HG03457 (cell line): ENCODE measurements around the gene HBE1.
A peak's percentile ranks its signal among the peaks of the same experiment; 100 is the strongest.
"Not testable (repeated sequence)": the region's sequence is repeated elsewhere in the genome, so short reads cannot be mapped to it uniquely, and the experiment has no call there.

ENCODE experiments used
- ATAC-seq: cut with Tn5 transposase; IDR thresholded peaks from one replicate; pipeline ENCODE4 v1.9.1; 2021; ENCODE audit warnings: moderate number of reproducible peaks; ENCODE audit not compliant: unreplicated experiment

Gene HBE1

GRCh38 chr11:5269715-5270147, at the start of gene HBE1:
TSS of gene HBE1 (minus strand) at chr11:5269945. CDS start at chr11:5269890, 55 bp downstream.
- no peak for ATAC-seq

- no peak for ATAC-seq
These were observed 47.5 kb upstream of the HBE1 start for GRCh38 chr11:5317292-5317691.

GRCh38 chr11:5313326-5314023, 43.7 kb upstream of the HBE1 start:
- not testable (repeated sequence) for ATAC-seq

GRCh38 chr11:5310423-5310822, 40.7 kb upstream of the HBE1 start:
- no peak for ATAC-seq

GRCh38 chr11:5307256-5308019, 37.7 kb upstream of the HBE1 start:
- ATAC-seq, result no peak

DNA sequence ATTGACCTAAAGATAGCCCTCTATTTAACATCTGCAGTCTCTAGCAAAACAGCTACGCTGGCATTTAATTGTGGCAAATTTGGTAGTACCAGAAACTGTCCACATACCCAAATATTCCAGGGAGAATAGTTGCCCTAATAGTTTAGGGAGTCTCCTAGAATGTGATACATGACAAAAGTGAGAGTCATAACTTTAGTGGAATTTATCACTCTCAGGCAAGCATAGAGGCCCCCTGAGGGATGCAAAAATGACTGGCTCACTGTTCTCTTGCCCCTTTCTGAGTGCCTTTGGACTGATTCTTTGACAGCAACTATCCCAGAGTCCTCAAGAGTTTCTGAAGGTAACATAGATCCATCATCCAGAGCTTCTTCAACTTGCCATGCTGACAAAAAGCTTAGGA, 34.3 kb upstream of the HBE1 start:
- ATAC-seq, result no peak

DNA sequence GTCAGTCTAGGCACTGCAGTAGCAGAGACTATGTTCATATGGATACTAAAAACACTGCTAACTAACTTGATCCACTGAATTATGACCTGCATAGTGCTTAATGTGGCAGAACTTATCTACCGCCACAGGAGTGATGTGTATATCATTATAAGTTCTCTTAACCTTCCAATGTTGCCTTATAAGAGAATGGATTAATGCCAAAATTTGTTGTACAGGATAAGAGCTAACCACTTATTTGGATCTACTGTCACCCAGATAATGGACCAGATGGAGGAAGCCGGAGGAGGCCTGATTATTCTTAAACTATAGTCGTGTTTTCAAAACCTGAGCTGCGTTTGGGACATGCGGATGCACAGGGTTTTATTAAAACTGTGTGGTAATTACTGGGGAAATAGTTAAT, 33.9 kb upstream of the HBE1 start:
- no peak for ATAC-seq

GRCh38 chr11:5301846-5302245, 32.1 kb upstream of the HBE1 start, which contains the start of gene OR51B4:
TSS of gene OR51B4 (minus strand) at chr11:5301946. CDS start at chr11:5301946, 0 bp downstream.
- ATAC-seq, result no peak

- no peak for ATAC-seq
These were observed 30.5 kb upstream of the HBE1 start for GRCh38 chr11:5300251-5300650.

GRCh38 chr11:5298451-5298850, 28.7 kb upstream of the HBE1 start:
- no peak for ATAC-seq

DNA sequence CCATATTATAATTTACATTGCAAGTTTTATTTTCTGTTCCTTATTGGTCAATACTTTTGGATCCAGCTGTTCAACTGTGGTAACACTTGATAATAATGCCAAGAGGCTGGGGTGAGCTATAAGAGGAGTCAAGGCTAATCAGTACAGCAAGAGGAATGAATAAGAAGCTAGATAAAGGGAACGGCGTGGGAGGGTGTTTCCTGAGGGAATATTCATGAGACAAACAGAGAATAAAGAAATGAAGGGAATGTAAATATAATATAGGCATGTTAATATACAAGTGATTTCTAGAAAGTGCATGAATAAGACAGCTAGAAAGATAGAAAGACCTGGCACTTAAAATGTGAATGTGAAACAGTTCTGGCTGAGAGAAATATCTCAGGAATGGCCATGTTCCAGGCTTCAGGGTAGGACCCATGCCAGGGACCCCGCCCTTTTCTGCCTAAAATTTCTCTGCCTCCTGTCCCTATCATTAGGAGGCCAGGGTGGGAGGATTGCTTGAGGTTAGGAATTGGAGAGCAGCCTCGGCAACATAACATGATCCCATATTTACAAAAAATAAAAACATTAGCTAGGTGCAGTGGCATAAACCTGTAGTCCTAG, 28.1 kb upstream of the HBE1 start:
- ATAC-seq, result no peak

DNA sequence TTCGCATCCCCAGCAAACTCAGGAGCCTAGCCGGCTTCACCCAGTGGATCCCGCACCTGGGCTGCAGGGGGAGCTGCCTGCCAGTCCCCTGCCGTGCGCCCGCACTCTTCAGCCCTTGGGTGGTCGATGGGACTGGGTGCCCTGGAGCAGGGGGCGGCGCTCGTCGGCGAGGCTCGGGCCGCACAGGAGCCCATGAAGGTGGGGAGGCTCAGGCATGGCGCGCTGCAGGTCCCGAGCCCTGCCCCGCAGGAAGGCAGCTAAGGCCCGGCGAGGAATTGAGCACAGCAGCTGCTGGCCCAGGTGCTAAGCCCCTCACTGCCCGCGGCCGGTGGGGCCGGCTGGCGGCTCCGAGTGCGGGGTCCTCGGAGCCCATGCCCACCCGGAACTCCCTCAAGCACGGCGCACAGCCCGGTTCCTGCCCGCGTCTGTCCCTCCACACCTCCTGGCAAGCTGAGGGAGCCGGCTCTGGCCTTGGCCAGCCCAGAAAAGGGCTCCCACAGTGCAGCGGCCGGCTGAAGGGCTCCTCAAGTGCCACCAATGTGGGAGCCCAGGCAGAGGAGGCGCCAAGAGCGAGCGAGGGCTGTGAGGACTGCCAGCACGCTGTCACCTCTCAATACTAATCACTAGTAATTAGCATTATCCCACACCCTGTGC, 24.7 kb upstream of the HBE1 start:
- ATAC-seq, result not testable (repeated sequence)

DNA sequence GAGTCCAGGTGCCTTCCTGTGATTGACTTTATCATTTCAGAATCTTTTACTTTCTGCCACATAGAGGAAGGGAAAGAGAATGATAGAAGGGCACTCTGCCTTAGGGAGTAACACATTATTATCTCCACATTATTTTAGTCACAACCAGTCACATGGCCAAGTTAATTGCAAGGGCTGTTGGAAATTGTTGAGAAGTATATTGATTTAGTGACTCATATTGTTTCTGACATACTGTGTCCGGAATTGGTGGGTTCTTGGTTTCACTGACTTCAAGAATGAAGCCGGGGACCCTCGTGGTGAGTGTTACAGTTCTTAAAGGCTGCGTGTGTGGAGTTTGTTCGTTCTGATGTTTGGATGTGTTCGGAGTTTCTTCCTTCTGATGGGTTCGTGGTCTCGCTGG, 23.3 kb upstream of the HBE1 start:
- ATAC-seq, result no peak

GRCh38 chr11:5291207-5291838, 21.6 kb upstream of the HBE1 start:
- peak; percentile 76 for ATAC-seq

- ATAC-seq, result no peak
These were observed 20.4 kb upstream of the HBE1 start for GRCh38 chr11:5290106-5290505.

GRCh38 chr11:5289696-5290095, 20.0 kb upstream of the HBE1 start:
- no peak for ATAC-seq

DNA sequence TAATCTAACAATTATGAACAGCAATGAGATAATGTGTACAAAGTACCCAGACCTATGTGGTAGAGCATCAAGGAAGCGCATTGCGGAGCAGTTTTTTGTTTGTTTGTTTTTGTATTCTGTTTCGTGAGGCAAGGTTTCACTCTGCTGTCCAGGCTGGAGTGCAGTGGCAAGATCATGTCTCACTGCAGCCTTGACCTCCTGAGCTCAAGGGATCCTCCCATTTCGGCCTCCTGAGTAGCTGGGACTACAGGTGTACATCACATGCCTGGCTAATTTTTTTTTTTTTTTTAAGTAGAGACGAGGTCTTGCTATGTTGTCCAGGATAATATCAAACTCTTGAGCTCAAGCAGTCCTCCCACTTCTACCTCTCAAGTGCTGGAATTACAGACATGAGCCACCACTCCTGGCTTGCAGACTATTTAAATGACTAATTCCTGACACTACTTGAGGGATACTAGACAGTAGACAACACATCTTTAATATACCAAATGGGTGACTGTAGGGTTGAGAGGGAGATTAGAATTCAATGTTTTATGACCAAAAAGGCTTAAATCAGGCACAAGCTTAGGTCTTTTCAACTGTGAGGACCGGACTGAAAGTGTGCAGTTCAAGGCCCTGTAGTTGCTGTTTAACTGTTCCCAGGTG, 19.3 kb upstream of the HBE1 start:
- no peak for ATAC-seq

DNA sequence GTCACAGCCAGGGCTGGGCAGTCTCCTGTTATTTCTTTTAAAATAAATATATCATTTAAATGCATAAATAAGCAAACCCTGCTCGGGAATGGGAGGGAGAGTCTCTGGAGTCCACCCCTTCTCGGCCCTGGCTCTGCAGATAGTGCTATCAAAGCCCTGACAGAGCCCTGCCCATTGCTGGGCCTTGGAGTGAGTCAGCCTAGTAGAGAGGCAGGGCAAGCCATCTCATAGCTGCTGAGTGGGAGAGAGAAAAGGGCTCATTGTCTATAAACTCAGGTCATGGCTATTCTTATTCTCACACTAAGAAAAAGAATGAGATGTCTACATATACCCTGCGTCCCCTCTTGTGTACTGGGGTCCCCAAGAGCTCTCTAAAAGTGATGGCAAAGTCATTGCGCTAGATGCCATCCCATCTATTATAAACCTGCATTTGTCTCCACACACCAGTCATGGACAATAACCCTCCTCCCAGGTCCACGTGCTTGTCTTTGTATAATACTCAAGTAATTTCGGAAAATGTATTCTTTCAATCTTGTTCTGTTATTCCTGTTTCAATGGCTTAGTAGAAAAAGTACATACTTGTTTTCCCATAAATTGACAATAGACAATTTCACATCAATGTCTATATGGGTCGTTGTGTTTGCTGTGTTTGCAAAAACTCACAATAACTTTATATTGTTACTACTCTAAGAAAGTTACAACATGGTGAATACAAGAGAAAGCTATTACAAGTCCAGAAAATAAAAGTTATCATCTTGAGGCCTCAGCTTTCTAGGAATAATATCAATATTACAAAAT, 18.6 kb upstream of the HBE1 start:
- ATAC-seq, result no peak

DNA sequence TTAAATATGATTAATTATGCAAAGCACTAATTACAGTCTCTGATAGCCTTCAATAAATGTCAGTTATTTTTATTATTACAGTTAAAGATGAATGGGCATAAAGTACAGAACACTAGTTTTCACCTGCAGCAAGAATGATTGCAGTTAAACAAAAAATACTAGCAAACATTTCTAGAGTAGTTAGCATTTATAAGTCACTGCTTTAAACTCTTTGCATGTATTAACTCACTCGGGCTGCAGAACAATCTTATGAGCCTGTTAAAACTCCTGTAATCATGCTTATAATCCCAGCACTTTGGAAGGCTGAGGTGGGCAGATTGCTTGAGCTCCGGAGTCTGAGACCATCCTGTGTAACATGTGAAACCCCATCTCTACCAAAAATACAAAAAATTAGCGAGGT, 17.2 kb upstream of the HBE1 start:
- ATAC-seq, result no peak

DNA sequence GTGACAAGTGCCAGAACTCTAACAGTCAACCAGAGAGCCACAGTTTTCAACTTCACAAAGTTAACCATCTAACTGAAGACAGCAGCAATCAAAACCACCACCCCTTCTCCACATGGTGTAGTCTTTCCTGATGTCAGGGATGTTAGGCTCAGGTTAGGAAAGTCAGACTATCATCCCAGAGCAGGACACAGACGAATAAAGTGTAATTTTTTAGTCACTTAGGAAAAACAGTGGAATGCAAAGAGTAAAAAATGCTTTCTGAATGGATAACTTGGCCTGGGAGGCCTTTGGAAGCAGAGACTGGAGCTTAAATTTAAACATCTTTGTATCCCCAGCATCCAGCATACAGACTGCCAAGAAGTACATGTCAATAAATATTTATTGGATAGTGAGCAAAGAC, 16.6 kb upstream of the HBE1 start:
- ATAC-seq, result no peak
